PC-9 (cell line): Measurements from ENCODE around the gene ZSCAN10. TPM values are rescaled to one million over a fixed set of nuclear protein-coding genes. Genes with fewer than 3 reads are reported as not detected.

Source experiments
- BruUV-seq: library from RNA; stranded (reverse); fragments of 400-500 nt; replicated peaks from 2 replicates; lab custom pipeline; 2021; lab: Mats Ljungman, UMichigan
- CTCF ChIA-PET: fragments of 300-600 bp; sonication (Branson Sonifier 250); formaldehyde crosslinking; loops from one replicate; lab custom pipeline; 2022; ENCODE audit warnings: antibody characterized with exemption; lab: Charles Lee
- POLR2A ChIA-PET: fragments of 300-600 bp; sonication (Branson Sonifier 250); formaldehyde crosslinking; loops from one replicate; lab custom pipeline; 2022; ENCODE audit warnings: antibody characterized with exemption; ENCODE audit not compliant: unreplicated experiment; lab: Charles Lee
- DNase-seq, 2 experiments: peaks; one replicate each; pipeline versions ENCODE4 v3.0.0 to v3.0.0-alpha.2; 2015 to 2022; ENCODE audit warnings: mixed read lengths in 1 of 2
- H2AFZ ChIP-seq: fragments of 200-600 bp; sonication (generic); 2 replicates; pipeline ENCODE4 v1.8.1; 2017; ENCODE audit warnings: antibody characterized with exemption
- H3F3A ChIP-seq: fragments of 200-600 bp; sonication (generic); 2 replicates; pipeline ENCODE4 v1.8.1; 2017; ENCODE audit warnings: antibody characterized with exemption, mild to moderate bottlenecking, low read depth; ENCODE audit not compliant: insufficient read depth
- H3K27ac ChIP-seq: fragments of 200-600 bp; sonication (generic); 2 replicates; pipeline ENCODE4 v1.6.1; 2016; ENCODE audit warnings: mixed run types
- H3K27me3 ChIP-seq: fragments of 200-600 bp; sonication (generic); 2 replicates; pipeline ENCODE4 v1.6.1; 2016; ENCODE audit warnings: low read depth, mixed run types; ENCODE audit not compliant: insufficient read depth
- H3K36me3 ChIP-seq: fragments of 200-600 bp; sonication (generic); 2 replicates; pipeline ENCODE4 v1.6.1; 2016; ENCODE audit warnings: low read depth, mixed run types
- H3K4me1 ChIP-seq: fragments of 200-600 bp; sonication (generic); replicated peaks from 2 replicates; pipeline ENCODE4 v1.6.1; 2016; ENCODE audit warnings: mixed run types; ENCODE audit not compliant: insufficient read depth
- H3K4me2 ChIP-seq: fragments of 200-600 bp; sonication (generic); 2 replicates; pipeline ENCODE4 v1.6.1; 2017; ENCODE audit warnings: mixed run types
- H3K4me3 ChIP-seq: fragments of 200-600 bp; sonication (generic); 2 replicates; pipeline ENCODE4 v1.6.1; 2016; ENCODE audit warnings: mixed run types
- H3K79me2 ChIP-seq: fragments of 200-600 bp; sonication (generic); 2 replicates; pipeline ENCODE4 v1.6.1; 2017; ENCODE audit warnings: low read depth, mixed run types
- H3K9me2 ChIP-seq: fragments of 200-600 bp; sonication (generic); 2 replicates; pipeline ENCODE4 v1.8.1; 2017; ENCODE audit warnings: mild to moderate bottlenecking; ENCODE audit not compliant: insufficient read depth
- H3K9me3 ChIP-seq: fragments of 200-600 bp; sonication (generic); 2 replicates; pipeline ENCODE4 v1.8.1; 2016; ENCODE audit warnings: low read depth; ENCODE audit not compliant: insufficient read depth
- H4K20me1 ChIP-seq: fragments of 200-600 bp; sonication (generic); 2 replicates; pipeline ENCODE4 v1.8.1; 2017; ENCODE audit not compliant: insufficient read depth
- CTCF ChIP-seq: fragments of 200-600 bp; sonication (generic); conservative IDR thresholded peaks from 2 replicates; pipeline ENCODE4 v1.6.1; 2017; ENCODE audit warnings: mixed run types, antibody characterized with exemption, mild to moderate bottlenecking, moderate library complexity
- EZH2 ChIP-seq: fragments of 200-600 bp; sonication (generic); IDR thresholded peaks from 2 replicates; pipeline ENCODE4 v1.8.0; 2017; ENCODE audit warnings: antibody characterized with exemption, low read depth
- intact Hi-C: fragments of 100-400 bp; cut with micrococcal nuclease; formaldehyde crosslinking; loops from one replicate; pipeline ENCODE4 v1.10.0; 2022; ENCODE audit not compliant: unreplicated experiment
- total RNA-seq: library from RNA; stranded (reverse); gene quantifications from 2 replicates; pipeline ENCODE4 v1.2.3, GENCODE V29; 2021

Gene ZSCAN10
- total RNA-seq, 1 experiment from 2014 or later: not detected

- peak overlapping the region; percentile 84 for H2AFZ ChIP-seq
- no peaks in the 10 kb centered on the region for H4K20me1 ChIP-seq
- CTCF ChIA-PET: interaction anchor here (0.7 to 2.2 kb wide), 5 partner anchors 9 to 69 kb away, joined by 3 to 13 read pairs (median 7); no protein-coding TSS in a partner anchor
- no peaks in the 10 kb centered on the region for H3K36me3 ChIP-seq
- BruUV-seq: TSS peak; percentile 93
- H3K27me3 ChIP-seq: no peaks in the 10 kb centered on the region
- no peaks in the 10 kb centered on the region for H3K9me3 ChIP-seq
- H3K4me1 ChIP-seq: peaks cover 10% of the 10 kb centered on the region; the same call in 1 of the 2 replicates
- DNase-seq: no peak
- no peaks in the 10 kb centered on the region for H3K9me2 ChIP-seq
- H3K27ac ChIP-seq: no peak overlapping the region
- H3K4me2 ChIP-seq: peak overlapping the region; percentile 82
- intact Hi-C loops: loop anchor here (1.0 to 5.0 kb wide), 6 partner anchors 28 to 108 kb away; partner anchors contain the start of gene ZNF205
- POLR2A ChIA-PET: interaction anchor here (0.6 kb wide), 2 partner anchors 20 to 91 kb away, joined by 3 to 4 read pairs; no protein-coding TSS in a partner anchor
- peak overlapping the region; percentile 88; the same call in 1 of the 2 replicates for H3K4me3 ChIP-seq
- peaks cover 8% of the 10 kb centered on the region; the same call in 1 of the 2 replicates for H3F3A ChIP-seq
- no peak for TF ChIP-seq EZH2
- no peak for TF ChIP-seq CTCF
- H3K79me2 ChIP-seq: no peaks in the 10 kb centered on the region
These were observed 39.3 kb downstream of the ZSCAN10 start for GRCh38 chr16:3059723-3060242.

DNA sequence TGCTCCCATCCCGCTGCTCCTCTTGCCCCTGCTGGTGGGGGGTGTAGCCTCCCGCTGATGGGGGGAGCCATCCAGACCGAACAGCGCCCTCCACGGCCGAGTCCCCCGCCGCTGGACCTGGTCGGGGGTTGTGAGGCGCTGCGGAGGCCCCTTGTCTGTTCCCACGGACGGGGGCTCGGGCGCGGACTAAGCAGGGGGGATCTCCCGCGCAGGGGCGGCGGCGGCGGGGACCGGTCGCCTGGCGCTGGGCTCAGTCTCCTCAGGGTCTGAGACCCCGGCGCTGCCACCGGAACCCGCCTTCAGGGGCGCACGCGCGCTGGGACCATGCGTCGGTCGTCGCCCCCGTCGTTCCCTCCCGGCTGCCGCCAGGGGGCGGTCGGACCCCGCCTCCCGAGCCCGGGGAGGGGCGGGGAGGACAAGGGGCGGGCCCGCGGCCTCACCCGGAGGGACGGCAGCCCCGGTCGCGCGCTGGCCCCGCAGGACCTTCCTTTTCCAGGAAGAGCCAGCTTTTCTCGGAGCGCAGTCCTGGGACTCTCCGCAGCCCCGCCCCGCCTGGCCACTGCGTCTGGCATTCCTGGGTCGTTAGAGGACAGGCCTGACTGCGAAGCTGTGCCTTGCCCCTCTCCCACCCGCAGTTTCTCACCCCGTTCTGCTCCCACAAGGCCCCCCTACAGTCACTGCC is 39.9 kb downstream of the ZSCAN10 start:
- Histone ChIP-seq H3K27me3 (no peaks in the 10 kb centered on the region), H3K36me3 (no peaks in the 10 kb centered on the region), H2AFZ (peak overlapping the region; percentile 98), H3K9me3 (no peaks in the 10 kb centered on the region), H4K20me1 (no peaks in the 10 kb centered on the region), H3F3A (peaks cover 8% of the 10 kb centered on the region; the same call in 1 of the 2 replicates), H3K27ac (no peak overlapping the region), H3K4me2 (peak overlapping the region; percentile 82), H3K9me2 (no peaks in the 10 kb centered on the region), H3K79me2 (no peaks in the 10 kb centered on the region), H3K4me1 (peaks cover 10% of the 10 kb centered on the region; the same call in 1 of the 2 replicates), H3K4me3 (peak overlapping the region; percentile 88)
- CTCF ChIA-PET: interaction anchor here (0.6 to 2.2 kb wide), 12 partner anchors 8 to 303 kb away, joined by 3 to 13 read pairs (median 3); partner anchors contain the start of gene ZNF205
- POLR2A ChIA-PET: interaction anchor here (0.6 kb wide), 2 partner anchors 20 to 91 kb away, joined by 3 to 4 read pairs; no protein-coding TSS in a partner anchor
- DNase-seq: peak; percentile 71 to 98
- BruUV-seq: no TSS peak
- intact Hi-C loops: loop anchor here (1.0 to 5.0 kb wide), 6 partner anchors 28 to 108 kb away; partner anchors contain the start of gene ZNF205
- TF ChIP-seq EZH2 (no peak), CTCF (peak; percentile 85)
